Liver (tissue), 9 donors: ENCODE measurements around the gene THAP7. TPM values are rescaled to one million over a fixed set of nuclear protein-coding genes. Genes with fewer than 3 reads are reported as not detected.

Experiments used
- DNase-seq: peaks from one replicate; pipeline ENCODE4 v3.0.0-alpha.2; 2017; ENCODE audit warnings: low spot score
- H3K27ac ChIP-seq, 2 donors: one replicate each; pipeline ENCODE4 v1.7.0; 2013; ENCODE audit warnings: inconsistent platforms in 2 of 2, low read length in 2 of 2, control low read depth in 1 of 2, low read depth in 1 of 2, mild to moderate bottlenecking in 1 of 2
- H3K27me3 ChIP-seq, 4 donors: one replicate each; pipeline versions ENCODE4 v1.6.1 to v1.7.0; 2013; ENCODE audit warnings: low read length in 3 of 4, inconsistent platforms in 1 of 4, mild to moderate bottlenecking in 1 of 4, moderate library complexity in 1 of 4; ENCODE audit not compliant: control insufficient read depth in 4 of 4, insufficient read depth in 4 of 4
- H3K36me3 ChIP-seq, 4 donors: one replicate each; pipeline versions ENCODE4 v1.6.1 to v1.7.0; 2013; ENCODE audit warnings: low read length in 3 of 4, mild to moderate bottlenecking in 3 of 4, low read depth in 1 of 4, moderate library complexity in 1 of 4; ENCODE audit not compliant: control insufficient read depth in 4 of 4, insufficient read depth in 3 of 4
- H3K4me1 ChIP-seq, 4 donors: one replicate each; pipeline versions ENCODE4 v1.6.1 to v1.7.0; 2013; ENCODE audit warnings: low read length in 3 of 4, mild to moderate bottlenecking in 3 of 4, moderate library complexity in 1 of 4; ENCODE audit not compliant: control insufficient read depth in 4 of 4, insufficient read depth in 4 of 4
- H3K4me3 ChIP-seq, 3 donors: one replicate each; pipeline versions ENCODE4 v1.6.1 to v1.7.0; 2013; ENCODE audit warnings: low read length in 3 of 3, control low read depth in 1 of 3, low read depth in 1 of 3, mild to moderate bottlenecking in 1 of 3
- H3K9ac ChIP-seq, 2 donors: one replicate each; pipeline ENCODE4 v1.7.0; 2013; ENCODE audit warnings: low read length in 2 of 2, mild to moderate bottlenecking in 2 of 2, moderate library complexity in 2 of 2, control low read depth in 1 of 2, low read depth in 1 of 2
- H3K9me3 ChIP-seq, 4 donors: one replicate each; pipeline versions ENCODE4 v1.6.1 to v1.7.0; 2013; ENCODE audit warnings: low read length in 3 of 4; ENCODE audit not compliant: control insufficient read depth in 4 of 4
- ATF3 ChIP-seq: IDR thresholded peaks from 2 replicates; pipeline ENCODE4 v1.6.1; 2016; ENCODE audit warnings: antibody characterized with exemption
- CTCF ChIP-seq: fragments of 150-350 bp; IDR thresholded peaks from 2 replicates; pipeline ENCODE4 v1.5.1; 2017; ENCODE audit warnings: improper control_type of control experiment, low read depth, low read length; ENCODE audit not compliant: missing input control
- EGR1 ChIP-seq, 2 donors: IDR thresholded peaks; 2 replicates each; pipeline ENCODE4 v1.6.1; 2016 to 2018; ENCODE audit warnings: antibody characterized with exemption in 2 of 2, low read depth in 2 of 2
- FOXA1 ChIP-seq: IDR thresholded peaks from 2 replicates; pipeline ENCODE4 v1.6.1; 2016; ENCODE audit warnings: antibody characterized with exemption
- FOXA2 ChIP-seq: IDR thresholded peaks from 2 replicates; pipeline ENCODE4 v1.6.1; 2016; ENCODE audit warnings: antibody characterized with exemption
- GABPA ChIP-seq, 2 donors: IDR thresholded peaks in 1 of 2; conservative IDR thresholded peaks in 1 of 2; 2 replicates each; pipeline ENCODE4 v1.6.1; 2016; ENCODE audit warnings: antibody characterized with exemption in 2 of 2, mild to moderate bottlenecking in 1 of 2, moderate library complexity in 1 of 2
- HNF4A ChIP-seq, 2 donors: conservative IDR thresholded peaks; 2 replicates each; pipeline ENCODE4 v1.6.1; 2016; ENCODE audit warnings: antibody characterized with exemption in 2 of 2, mild to moderate bottlenecking in 2 of 2
- HNF4G ChIP-seq: IDR thresholded peaks from 2 replicates; pipeline ENCODE4 v1.6.1; 2016; ENCODE audit warnings: antibody characterized with exemption
- JUND ChIP-seq, 2 donors: IDR thresholded peaks; 2 replicates each; pipeline ENCODE4 v1.6.1; 2016; ENCODE audit warnings: antibody characterized with exemption in 2 of 2
- MAX ChIP-seq: IDR thresholded peaks from 2 replicates; pipeline ENCODE4 v1.6.1; 2016; ENCODE audit warnings: antibody characterized with exemption
- NR2F2 ChIP-seq: IDR thresholded peaks from 2 replicates; pipeline ENCODE4 v1.6.1; 2016; ENCODE audit warnings: antibody characterized with exemption
- RAD21 ChIP-seq, 2 donors: IDR thresholded peaks; 2 replicates each; pipeline ENCODE4 v1.6.1; 2016; ENCODE audit warnings: antibody characterized with exemption in 2 of 2, mild to moderate bottlenecking in 2 of 2
- REST ChIP-seq: IDR thresholded peaks from 2 replicates; pipeline ENCODE4 v1.6.1; 2016; ENCODE audit warnings: antibody characterized with exemption, mild to moderate bottlenecking
- RXRA ChIP-seq, 2 donors: IDR thresholded peaks; 2 replicates each; pipeline ENCODE4 v1.6.1; 2017 to 2018; ENCODE audit warnings: antibody characterized with exemption in 2 of 2, mild to moderate bottlenecking in 1 of 2
- SP1 ChIP-seq: IDR thresholded peaks from 2 replicates; pipeline ENCODE4 v1.6.1; 2018; ENCODE audit warnings: antibody characterized with exemption, mild to moderate bottlenecking
- TAF1 ChIP-seq: conservative IDR thresholded peaks from 2 replicates; pipeline ENCODE4 v1.6.1; 2016; ENCODE audit warnings: antibody characterized with exemption, mild to moderate bottlenecking
- YY1 ChIP-seq: IDR thresholded peaks from 2 replicates; pipeline ENCODE4 v1.6.1; 2016; ENCODE audit warnings: antibody characterized with exemption, mild to moderate bottlenecking
- ZBTB33 ChIP-seq: IDR thresholded peaks from 2 replicates; pipeline ENCODE4 v1.6.1; 2016; ENCODE audit warnings: antibody characterized with exemption
- WGBS: extraction: QIAGEN DNeasy Blood & Tissue Kit; methylation state at CpG from one replicate; pipeline ENCODE4 v1.1.7; 2013; 5-methylcytosine and 5-hydroxymethylcytosine counted together
- polyA plus RNA-seq, 2 donors: library from polyadenylated mRNA; stranded (reverse) in 1 of 2; unstranded in 1 of 2; fragments of 200-250 nt in 1 of 2; fragments of >200 nt in 1 of 2; fragmentation: Nextera tagmentation in 1 of 2; extraction: Ambion mirVana in 1 of 2; gene quantifications; one replicate each; pipeline versions ENCODE4 v1.2.1 to v1.2.3, GENCODE V29; 2013 to 2015
- total RNA-seq, 2 donors: library from RNA; depleted of rRNA; stranded (reverse); fragments of >200 nt; gene quantifications; one replicate each; pipeline ENCODE4 v1.2.3, GENCODE V29; 2014
- donor health status: healthy.
- donor health status: healthy.
- donor health status: healthy.
- donor health status: healthy.
- donor health status: healthy.

Gene THAP7
- total and polyA plus RNA-seq, 4 donors, result 10.4 to 21.9 (median 19.4) TPM

- Histone ChIP-seq H3K27ac (peak overlapping the region in 1 of 2 donors; percentile 3), H3K4me3 (no peak overlapping the region), H3K4me1 (no peaks in the 10 kb centered on the region), H3K36me3 (no peaks in the 10 kb centered on the region), H3K9me3 (no peaks in the 10 kb centered on the region), H3K9ac (no peak overlapping the region), H3K27me3 (no peaks in the 10 kb centered on the region)
- WGBS, result 49% methylated on average over 2 of the region's 2 CpGs
- TF ChIP-seq NR2F2, result peak; percentile 14
- no peak for TF ChIP-seq MAX
- no peak for TF ChIP-seq TAF1
- no peak for DNase-seq
Measured at GRCh38 chr22:21038405-21038804, 36.5 kb upstream of the THAP7 start.

GRCh38 chr22:21034989-21035388 is 33.1 kb upstream of the THAP7 start:
- H3K9me3 ChIP-seq, result no peaks in the 10 kb centered on the region
- no peak overlapping the region for H3K9ac ChIP-seq
- H3K36me3 ChIP-seq, result no peaks in the 10 kb centered on the region
- no peaks in the 10 kb centered on the region for H3K27me3 ChIP-seq
- WGBS, result 85% methylated on average over 3 of the region's 3 CpGs
- no peak overlapping the region for H3K27ac ChIP-seq
- TF ChIP-seq CTCF, result no peak
- TF ChIP-seq SP1, result no peak
- no peak for TF ChIP-seq ZBTB33
- TF ChIP-seq TAF1, result no peak
- no peak for TF ChIP-seq RAD21 (IDR thresholded peaks at IDR 0.05)
- TF ChIP-seq HNF4G, result no peak
- no peak for TF ChIP-seq RXRA (IDR thresholded peaks at IDR 0.05)
- TF ChIP-seq ATF3, result no peak
- no peak for TF ChIP-seq JUND (IDR thresholded peaks at IDR 0.05)
- TF ChIP-seq YY1, result no peak
- no peak for TF ChIP-seq REST
- no peak for TF ChIP-seq EGR1 (IDR thresholded peaks at IDR 0.05; ENCODE audit: low read depth in 2 of 2)
- TF ChIP-seq NR2F2, result no peak
- no peak for TF ChIP-seq FOXA2
- no peak for TF ChIP-seq MAX
- no peak for TF ChIP-seq GABPA (IDR thresholded peaks at IDR 0.05 in 1 of 2, conservative IDR thresholded peaks at IDR 0.05 in 1 of 2)
- no peak for TF ChIP-seq HNF4A (conservative IDR thresholded peaks at IDR 0.05)
- no peak for TF ChIP-seq FOXA1
- no peak overlapping the region for H3K4me3 ChIP-seq
- no peaks in the 10 kb centered on the region for H3K4me1 ChIP-seq
- no peak for DNase-seq
